GM23248 (cell line): ENCODE results near the gene RAD51B. TPM values are rescaled to one million over a fixed set of nuclear protein-coding genes. Genes with fewer than 3 reads are reported as not detected.

Source experiments
- DNase-seq: peaks from one replicate; pipeline ENCODE4 v3.0.0-alpha.2; 2015
- H2AFZ ChIP-seq: fragments of 200-600 bp; sonication (generic); 2 replicates; pipeline ENCODE4 v1.6.1; 2016; ENCODE audit warnings: antibody characterized with exemption
- H3F3A ChIP-seq: fragments of 200-600 bp; sonication (generic); 2 replicates; pipeline ENCODE4 v1.6.1; 2016; ENCODE audit warnings: mild to moderate bottlenecking, antibody characterized with exemption, mixed run types; ENCODE audit not compliant: insufficient read depth
- H3K27ac ChIP-seq: fragments of 200-600 bp; sonication (generic); 2 replicates; pipeline ENCODE4 v1.5.1; 2016; ENCODE audit warnings: mild to moderate bottlenecking
- H3K27me3 ChIP-seq: fragments of 200-600 bp; sonication (generic); replicated peaks from 2 replicates; pipeline ENCODE4 v1.6.1; 2016; ENCODE audit warnings: mild to moderate bottlenecking; ENCODE audit not compliant: insufficient read depth
- H3K36me3 ChIP-seq: fragments of 200-600 bp; sonication (generic); 2 replicates; pipeline ENCODE4 v1.6.1; 2016; ENCODE audit warnings: low read depth, mild to moderate bottlenecking
- H3K4me1 ChIP-seq: fragments of 200-600 bp; sonication (generic); 2 replicates; pipeline ENCODE4 v1.6.1; 2016; ENCODE audit warnings: mild to moderate bottlenecking; ENCODE audit not compliant: insufficient read depth
- H3K4me2 ChIP-seq: fragments of 200-600 bp; sonication (generic); one replicate; pipeline ENCODE4 v1.6.1; 2016; ENCODE audit warnings: mild to moderate bottlenecking; ENCODE audit not compliant: unreplicated experiment
- H3K4me3 ChIP-seq: fragments of 200-600 bp; sonication (generic); 2 replicates; pipeline ENCODE4 v1.5.1; 2016; ENCODE audit warnings: mild to moderate bottlenecking
- H3K79me2 ChIP-seq: fragments of 200-600 bp; sonication (generic); 2 replicates; pipeline ENCODE4 v1.6.1; 2016; ENCODE audit warnings: mild to moderate bottlenecking; ENCODE audit not compliant: insufficient read depth
- H3K9ac ChIP-seq: fragments of 200-600 bp; sonication (generic); 2 replicates; pipeline ENCODE4 v1.6.1; 2016; ENCODE audit warnings: mild to moderate bottlenecking
- H3K9me2 ChIP-seq: fragments of 200-600 bp; sonication (generic); 2 replicates; pipeline ENCODE4 v1.6.1; 2016; ENCODE audit warnings: mixed run types, mild to moderate bottlenecking, moderate library complexity; ENCODE audit not compliant: insufficient read depth
- H3K9me3 ChIP-seq: fragments of 200-600 bp; sonication (generic); one replicate; pipeline ENCODE4 v1.6.1; 2017; ENCODE audit warnings: low read depth
- H4K20me1 ChIP-seq: fragments of 200-600 bp; sonication (generic); 2 replicates; pipeline ENCODE4 v1.6.0; 2016; ENCODE audit not compliant: insufficient read depth
- EZH2 ChIP-seq: fragments of 200-600 bp; sonication (generic); IDR thresholded peaks from 2 replicates; pipeline ENCODE4 v1.6.1; 2018; ENCODE audit warnings: antibody characterized with exemption, mild to moderate bottlenecking; ENCODE audit not compliant: insufficient read depth, poor library complexity, severe bottlenecking
- EZH2phosphoT487 ChIP-seq: fragments of 200-600 bp; sonication (generic); IDR thresholded peaks from 2 replicates; pipeline ENCODE4 v1.6.1; 2018; ENCODE audit warnings: antibody characterized with exemption, moderate library complexity, mild to moderate bottlenecking, low read depth; ENCODE audit not compliant: insufficient read depth
- WGBS, 2 experiments: methylation state at CpG; one replicate each; pipeline ENCODE4 v1.1.6; 2015 to 2017; ENCODE audit warnings: low lambda C conversion rate in 2 of 2, low coverage in 1 of 2; ENCODE audit errors: missing lambda C conversion rate in 2 of 2; 5-methylcytosine and 5-hydroxymethylcytosine counted together
- in situ Hi-C: fragments of 300-500 bp; cut with MboI; formaldehyde crosslinking; loops from 2 replicates; pipeline ENCODE4 v1.15.0; 2020
- polyA plus RNA-seq: library from polyadenylated mRNA; unstranded; fragments of >200 nt; fragmentation: Nextera tagmentation; extraction: Ambion mirVana; gene quantifications from 2 replicates; pipeline ENCODE4 v1.2.1, GENCODE V29; 2016
- total RNA-seq: library from RNA; depleted of rRNA; stranded (reverse); fragments of >200 nt; shearing (Covaris generic); gene quantifications from 2 replicates; pipeline ENCODE4 v1.2.3, GENCODE V29; 2014

The RAD51B gene
- total and polyA plus RNA-seq, 2 experiments from 2014 or later, result 4.0 to 8.8 TPM

DNA sequence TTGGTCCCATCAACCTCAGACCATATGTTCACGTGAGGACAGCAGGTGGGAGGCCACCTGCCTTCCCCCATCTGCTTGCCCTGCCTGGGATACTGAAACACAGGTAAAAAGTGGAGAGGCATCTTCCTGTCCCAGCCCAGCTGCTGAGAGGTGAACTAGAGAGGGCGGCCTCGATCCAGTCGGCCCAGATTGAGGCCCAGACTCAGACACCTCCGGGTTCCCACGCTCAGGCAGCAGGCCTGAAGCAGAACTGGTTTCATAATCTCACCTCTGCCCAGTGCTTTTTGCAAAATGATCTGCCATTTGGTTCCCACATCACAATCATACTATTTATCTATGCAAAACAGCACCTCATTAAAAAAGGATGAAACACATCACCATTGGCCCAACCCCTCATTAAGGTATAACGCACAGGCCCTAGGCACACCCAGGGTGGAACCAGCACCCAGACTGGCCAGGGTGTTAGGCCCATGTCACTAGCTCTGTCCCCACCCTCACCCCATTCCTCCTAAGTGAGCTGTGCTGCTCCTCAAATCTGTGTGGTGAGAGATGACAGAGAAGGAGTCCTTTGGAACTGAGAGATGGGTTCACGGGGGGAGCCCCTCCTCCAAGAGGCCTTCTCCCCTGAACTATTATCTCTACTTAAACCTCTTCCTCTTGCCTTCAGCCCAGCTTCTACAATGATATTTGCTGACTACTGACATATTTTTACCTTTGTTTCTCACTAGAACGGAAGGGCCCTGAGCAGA lies 892.2 kb downstream of the RAD51B start:
- in situ Hi-C loops, result no loop called here
- no peak for TF ChIP-seq EZH2
- no peak for TF ChIP-seq EZH2phosphoT487

DNA sequence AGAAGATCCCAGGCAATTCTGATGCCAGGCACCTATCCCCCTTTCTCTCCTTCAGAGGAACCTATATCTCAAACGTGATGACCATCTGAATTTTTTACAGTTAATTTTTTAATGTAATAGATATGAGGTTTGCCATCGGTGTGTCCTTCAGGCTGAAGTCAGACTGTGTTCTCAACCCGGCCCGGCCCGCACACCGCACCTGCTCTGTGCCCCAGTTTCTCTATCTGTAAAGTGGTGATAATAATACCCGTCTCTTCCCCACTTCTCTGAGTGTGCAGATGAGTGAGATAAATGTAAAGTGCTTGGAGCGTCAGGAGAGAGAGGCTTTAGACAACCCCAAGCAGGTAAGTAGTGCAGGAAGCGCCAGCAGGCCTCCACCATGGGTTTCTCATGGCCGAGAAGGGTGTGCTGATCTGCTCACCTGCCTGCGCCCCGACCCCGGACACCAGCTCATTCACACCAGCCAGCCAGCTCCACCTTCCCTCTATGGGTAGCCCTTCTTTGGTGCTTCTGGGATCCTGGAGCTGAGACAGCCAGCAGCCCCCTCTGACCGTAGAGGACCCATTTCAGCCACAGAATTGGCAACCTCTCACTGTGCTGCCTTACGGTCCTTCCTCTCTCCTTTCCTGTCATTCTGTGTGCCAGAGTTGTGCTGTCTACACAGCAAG lies 893.3 kb downstream of the RAD51B start:
- H3K9me2 ChIP-seq, result no peaks in the 10 kb centered on the region
- TF ChIP-seq EZH2phosphoT487, result no peak
- TF ChIP-seq EZH2, result no peak
- H3K4me3 ChIP-seq, result no peak overlapping the region
- H3K27ac ChIP-seq, result no peak overlapping the region
- no peaks in the 10 kb centered on the region for H4K20me1 ChIP-seq
- no peak overlapping the region for H2AFZ ChIP-seq
- H3K4me1 ChIP-seq, result no peaks in the 10 kb centered on the region
- no peaks in the 10 kb centered on the region for H3K79me2 ChIP-seq
- H3K4me2 ChIP-seq, result no peak overlapping the region
- H3K9me3 ChIP-seq, result no peaks in the 10 kb centered on the region
- 92 to 93% methylated on average over 15 of the region's 15 CpGs for WGBS, 2 experiments
- H3F3A ChIP-seq, result no peaks in the 10 kb centered on the region
- no peak overlapping the region for H3K9ac ChIP-seq
- DNase-seq, result no peak
- H3K27me3 ChIP-seq, result no peaks in the 10 kb centered on the region
- in situ Hi-C loops, result no loop called here
- H3K36me3 ChIP-seq, result no peaks in the 10 kb centered on the region

More for the DNA sequence above, 892.2 kb downstream of the RAD51B start:
- no peaks in the 10 kb centered on the region for H3K27me3 ChIP-seq
- WGBS, 2 experiments, result 91 to 92% methylated on average over 9 of the region's 9 CpGs
- DNase-seq, result no peak
- no peaks in the 10 kb centered on the region for H3K9me2 ChIP-seq
- no peak overlapping the region for H3K9ac ChIP-seq
- no peak overlapping the region for H3K4me3 ChIP-seq
- H3K79me2 ChIP-seq, result no peaks in the 10 kb centered on the region
- no peaks in the 10 kb centered on the region for H4K20me1 ChIP-seq
- no peaks in the 10 kb centered on the region for H3K4me1 ChIP-seq
- H3F3A ChIP-seq, result no peaks in the 10 kb centered on the region
- H3K36me3 ChIP-seq, result no peaks in the 10 kb centered on the region
- H3K4me2 ChIP-seq, result no peak overlapping the region
- H3K27ac ChIP-seq, result no peak overlapping the region
- no peaks in the 10 kb centered on the region for H3K9me3 ChIP-seq
- no peak overlapping the region for H2AFZ ChIP-seq

GRCh38 chr14:68713782-68714181 lies 894.2 kb downstream of the RAD51B start:
- in situ Hi-C loops, result no loop called here
- TF ChIP-seq EZH2 (no peak), EZH2phosphoT487 (no peak)
- DNase-seq, result no peak

DNA sequence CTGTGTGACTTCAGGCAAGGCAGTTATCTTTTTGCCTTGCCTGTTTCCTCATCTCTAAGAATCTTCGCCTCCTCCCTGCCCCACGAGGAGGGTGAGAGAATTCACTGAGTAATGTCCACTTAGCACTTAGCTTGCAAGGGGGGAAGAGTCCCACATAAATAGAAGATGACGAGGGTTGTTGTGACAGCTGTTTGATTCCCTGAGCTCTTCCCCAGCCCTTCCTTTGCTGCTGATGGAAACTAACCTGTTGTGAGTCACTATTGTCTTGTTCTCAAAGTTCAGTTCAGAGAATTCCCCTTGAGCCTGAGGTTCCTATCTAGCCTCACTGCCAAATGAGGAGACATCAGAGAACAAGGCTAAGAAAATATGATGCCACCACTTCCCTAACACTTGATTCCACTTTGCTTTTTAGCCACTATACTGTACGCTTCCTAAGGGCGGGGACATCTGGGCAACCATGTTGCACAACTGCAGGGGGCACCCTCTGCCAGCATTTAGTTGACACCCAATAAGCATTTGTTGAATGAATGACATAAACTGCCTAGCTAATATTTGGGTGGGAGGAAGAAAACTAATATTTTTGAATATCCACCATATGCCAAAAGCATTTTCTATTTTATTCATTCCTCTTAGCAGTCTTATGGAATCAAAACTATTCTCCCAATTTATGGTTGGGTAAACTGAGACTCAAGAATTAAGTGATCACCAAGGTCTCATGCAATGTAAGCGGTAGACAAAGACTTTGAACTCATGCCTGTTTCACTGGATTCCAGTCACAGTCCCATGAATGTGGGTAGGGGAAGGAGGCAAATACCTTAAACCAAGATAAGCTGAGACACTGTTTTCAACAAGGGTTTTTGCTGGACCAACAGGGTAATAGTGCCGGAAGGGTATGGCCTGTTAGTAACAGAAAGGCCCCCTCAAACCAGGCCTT lies 895.7 kb downstream of the RAD51B start:
- peak; percentile 54 for DNase-seq

More at GRCh38 chr14:68713782-68714181, 894.2 kb downstream of the RAD51B start:
- Histone ChIP-seq H3K4me2 (no peak overlapping the region), H4K20me1 (no peaks in the 10 kb centered on the region), H3K27me3 (no peaks in the 10 kb centered on the region), H3K9ac (no peak overlapping the region), H3K79me2 (no peaks in the 10 kb centered on the region), H2AFZ (peak overlapping the region; percentile 6; the same call in 1 of the 2 replicates), H3K4me1 (no peaks in the 10 kb centered on the region), H3K9me3 (no peaks in the 10 kb centered on the region), H3F3A (no peaks in the 10 kb centered on the region), H3K9me2 (no peaks in the 10 kb centered on the region), H3K27ac (no peak overlapping the region), H3K4me3 (no peak overlapping the region), H3K36me3 (no peaks in the 10 kb centered on the region)
- WGBS, 2 experiments, result 60 to 61% methylated on average over 7 of the region's 7 CpGs

More for the DNA sequence above, 895.7 kb downstream of the RAD51B start:
- Histone ChIP-seq H3F3A (no peaks in the 10 kb centered on the region), H3K9me3 (no peaks in the 10 kb centered on the region), H3K4me3 (no peak overlapping the region), H3K9ac (no peak overlapping the region), H3K36me3 (no peaks in the 10 kb centered on the region), H3K4me1 (no peaks in the 10 kb centered on the region; the same call in 1 of the 2 replicates), H4K20me1 (no peaks in the 10 kb centered on the region), H3K79me2 (no peaks in the 10 kb centered on the region), H3K27ac (no peak overlapping the region), H3K27me3 (no peaks in the 10 kb centered on the region), H2AFZ (no peak overlapping the region), H3K4me2 (no peak overlapping the region), H3K9me2 (no peaks in the 10 kb centered on the region)
- WGBS, 2 experiments, result 77 to 78% methylated on average over 7 of the region's 7 CpGs
- no peak for TF ChIP-seq EZH2
- TF ChIP-seq EZH2phosphoT487, result no peak
- in situ Hi-C loops, result no loop called here
